ENCODE data around the gene P4HB.

P4HB gene

GRCh38 chr17:81804559-81805399 is 55.6 kb downstream of the P4HB start:
- TF ChIP-seq, protein P1, sequence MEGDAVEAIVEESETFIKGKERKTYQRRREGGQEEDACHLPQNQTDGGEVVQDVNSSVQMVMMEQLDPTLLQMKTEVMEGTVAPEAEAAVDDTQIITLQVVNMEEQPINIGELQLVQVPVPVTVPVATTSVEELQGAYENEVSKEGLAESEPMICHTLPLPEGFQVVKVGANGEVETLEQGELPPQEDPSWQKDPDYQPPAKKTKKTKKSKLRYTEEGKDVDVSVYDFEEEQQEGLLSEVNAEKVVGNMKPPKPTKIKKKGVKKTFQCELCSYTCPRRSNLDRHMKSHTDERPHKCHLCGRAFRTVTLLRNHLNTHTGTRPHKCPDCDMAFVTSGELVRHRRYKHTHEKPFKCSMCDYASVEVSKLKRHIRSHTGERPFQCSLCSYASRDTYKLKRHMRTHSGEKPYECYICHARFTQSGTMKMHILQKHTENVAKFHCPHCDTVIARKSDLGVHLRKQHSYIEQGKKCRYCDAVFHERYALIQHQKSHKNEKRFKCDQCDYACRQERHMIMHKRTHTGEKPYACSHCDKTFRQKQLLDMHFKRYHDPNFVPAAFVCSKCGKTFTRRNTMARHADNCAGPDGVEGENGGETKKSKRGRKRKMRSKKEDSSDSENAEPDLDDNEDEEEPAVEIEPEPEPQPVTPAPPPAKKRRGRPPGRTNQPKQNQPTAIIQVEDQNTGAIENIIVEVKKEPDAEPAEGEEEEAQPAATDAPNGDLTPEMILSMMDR (IDR thresholded peaks at IDR 0.05), result no peak
- no peaks in the 10 kb centered on the region for H3K36me3 ChIP-seq
- H3K4me3 ChIP-seq (ENCODE audit: low read depth in 1 of 2, low read length in 1 of 2), result no peak overlapping the region
- H3K27ac ChIP-seq, result no peak overlapping the region
- H3K9me3 ChIP-seq, result no peaks in the 10 kb centered on the region
- H3K4me1 ChIP-seq (ENCODE audit: control insufficient read depth in 1 of 2, insufficient read depth in 1 of 2, low read depth in 1 of 2, low read length in 1 of 2), result peaks cover 0 to 8% of the 10 kb centered on the region in 2 experiments
- H3K27me3 ChIP-seq, result peaks cover 100% of the 10 kb centered on the region

DNA sequence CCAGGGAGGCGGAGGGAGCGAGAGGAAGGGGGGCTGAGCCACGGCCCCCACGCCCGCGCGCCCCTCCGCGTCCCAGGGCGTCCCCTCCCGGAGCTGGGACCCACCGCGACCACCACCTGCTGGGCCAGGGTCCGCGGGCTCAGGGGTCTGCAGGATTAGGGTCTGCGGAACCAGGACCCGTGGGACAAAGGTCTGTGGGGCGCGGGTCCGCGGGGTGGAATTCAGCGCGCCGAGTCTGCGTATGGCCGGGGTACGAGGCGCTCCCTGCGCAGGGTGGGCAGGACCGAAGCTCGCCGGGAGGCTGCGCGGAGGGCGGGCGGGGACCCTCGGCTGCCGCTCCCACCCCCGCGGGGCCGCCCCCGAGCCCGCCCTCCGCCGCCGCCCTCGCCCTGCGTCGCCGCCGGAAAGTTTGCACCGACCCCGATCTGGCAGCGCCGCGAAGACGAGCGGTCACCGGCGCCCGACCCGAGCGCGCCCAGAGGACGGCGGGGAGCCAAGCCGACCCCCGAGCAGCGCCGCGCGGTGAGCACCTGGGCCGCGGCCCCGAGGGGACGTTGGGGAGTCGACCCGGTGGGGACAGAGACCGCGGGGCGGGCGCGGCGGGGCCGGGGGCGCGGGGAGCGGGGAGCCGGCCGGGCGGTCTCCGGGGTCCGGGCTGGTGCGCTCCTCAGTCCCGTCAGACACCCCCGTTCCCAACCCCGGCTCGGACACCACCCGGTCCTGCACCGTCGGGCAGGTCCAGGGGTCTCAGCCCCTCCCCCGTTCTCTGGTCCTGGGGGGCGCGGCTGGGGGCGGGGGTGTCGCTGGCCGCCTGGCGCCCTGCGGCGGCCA is 56.4 kb downstream of the P4HB start, which contains the start of gene GCGR:
Gene GCGR (plus strand): TSS at position 423 of the 831 bp plus-strand sequence. CDS start 4,869 bp downstream, outside the sequence.
- Histone ChIP-seq H3K27me3 (peaks cover 99% of the 10 kb centered on the region), H3K4me1 (ENCODE audit: control insufficient read depth in 1 of 2, insufficient read depth in 1 of 2, low read depth in 1 of 2, low read length in 1 of 2) (peaks cover 0 to 8% of the 10 kb centered on the region in 2 experiments), H3K4me3 (ENCODE audit: low read depth in 1 of 2, low read length in 1 of 2) (no peak within 1 kb of the TSS)

GRCh38 chr17:81802856-81803643 is 57.3 kb downstream of the P4HB start:
- Histone ChIP-seq H3K9me3 (no peaks in the 10 kb centered on the region), H3K36me3 (no peaks in the 10 kb centered on the region), H3K27ac (no peak overlapping the region), H3K4me1 (ENCODE audit: control insufficient read depth in 1 of 2, insufficient read depth in 1 of 2, low read depth in 1 of 2, low read length in 1 of 2) (peaks cover 0 to 8% of the 10 kb centered on the region in 2 experiments), H3K4me3 (ENCODE audit: low read depth in 1 of 2, low read length in 1 of 2) (no peak overlapping the region), H3K27me3 (peaks cover 90% of the 10 kb centered on the region)
- TF ChIP-seq, protein P1 (IDR thresholded peaks at IDR 0.05), result no peak

More for the DNA sequence above, 56.4 kb downstream of the P4HB start, which contains the start of gene GCGR:
- TF ChIP-seq, protein P1 (IDR thresholded peaks at IDR 0.05), result no peak
- no peak within 1 kb of the TSS for H3K27ac ChIP-seq
- H3K36me3 ChIP-seq, result no peaks in the 10 kb centered on the region
- no peaks in the 10 kb centered on the region for H3K9me3 ChIP-seq

DNA sequence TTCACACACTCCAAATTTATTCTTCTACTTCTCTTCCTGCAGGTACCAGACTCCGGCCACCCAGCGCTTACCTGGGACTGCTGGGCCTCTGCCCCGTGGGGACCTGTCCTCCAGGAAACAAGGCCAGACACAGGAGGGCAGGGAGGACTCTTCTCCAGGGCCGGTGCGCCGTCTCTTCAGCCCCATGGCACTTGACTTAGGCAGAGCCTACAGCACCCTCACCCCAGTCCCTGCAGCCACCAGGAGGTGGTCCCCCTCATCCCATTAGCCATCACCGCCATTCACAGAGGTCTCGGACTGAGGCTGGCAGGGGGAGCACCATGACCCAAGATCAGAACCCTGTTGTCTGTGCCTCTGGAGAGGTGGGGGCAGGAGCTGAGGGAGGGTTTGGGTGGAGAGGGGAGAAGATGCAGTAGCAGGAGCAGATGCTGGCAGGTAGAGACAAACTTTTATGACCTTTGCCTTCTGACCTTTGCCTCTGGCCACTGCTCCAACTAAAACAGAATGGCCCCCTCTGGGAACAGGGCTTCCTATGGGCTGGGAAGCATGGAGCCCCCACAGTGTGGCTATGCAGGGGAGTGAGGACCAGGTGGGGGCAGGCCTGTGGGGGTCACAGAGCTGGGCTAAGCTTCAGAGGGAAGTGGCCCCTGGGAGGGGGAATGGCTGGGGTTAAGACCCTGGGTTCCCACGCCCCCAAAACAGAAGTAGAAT is 58.1 kb downstream of the P4HB start:
- Histone ChIP-seq H3K27ac (no peak overlapping the region), H3K4me3 (ENCODE audit: low read depth in 1 of 2, low read length in 1 of 2) (no peak overlapping the region), H3K27me3 (peaks cover 82% of the 10 kb centered on the region), H3K36me3 (no peaks in the 10 kb centered on the region), H3K4me1 (ENCODE audit: control insufficient read depth in 1 of 2, insufficient read depth in 1 of 2, low read depth in 1 of 2, low read length in 1 of 2) (peaks cover 0 to 8% of the 10 kb centered on the region in 2 experiments), H3K9me3 (no peaks in the 10 kb centered on the region)
- TF ChIP-seq, protein P1 (IDR thresholded peaks at IDR 0.05), result no peak

Data from neutrophil (primary cell).